ENCODE results near the gene RANBP9.

GRCh38 chr6:13613029-13613594 is 98.5 kb downstream of the RANBP9 start:
- no peak for TF ChIP-seq CTCF (IDR thresholded peaks at IDR 0.05)
- no peak for TF ChIP-seq POLR2A (IDR thresholded peaks at IDR 0.05)
- no peak for TF ChIP-seq POLR2AphosphoS5 (IDR thresholded peaks at IDR 0.05)
